ENCODE results near the gene NBAS. TPM values are rescaled to one million over a fixed set of nuclear protein-coding genes. Genes with fewer than 3 reads are reported as not detected.

NBAS gene
- total and polyA plus RNA-seq, 10 of the 15 experiments (the other 5 are each of a cell fraction or from before 2014, with no cell fraction given), result 4.3 to 32.7 (median 20.8) TPM

- Histone ChIP-seq H3K4me2 (ENCODE audit: control insufficient read depth, insufficient read depth) (no peak overlapping the region), H3K9ac (ENCODE audit: control insufficient read depth, insufficient read depth, low read length) (no peak overlapping the region), H3K4me3 (no peak overlapping the region), H3K27ac (ENCODE audit: control insufficient read depth, insufficient read depth) (no peak overlapping the region), H3K9me3 (replicated peaks; ENCODE audit: control insufficient read depth, insufficient read depth, low read length) (no peaks in the 10 kb centered on the region; the same call in 2 of the 3 replicates), H3K27me3 (replicated peaks in 1 of 2; ENCODE audit: control insufficient read depth in 2 of 2, insufficient read depth in 2 of 2, low read length in 1 of 2) (no peaks in the 10 kb centered on the region), H4K20me1 (ENCODE audit: control insufficient read depth, insufficient read depth) (no peaks in the 10 kb centered on the region), H2AFZ (ENCODE audit: control insufficient read depth, low read depth, low read length) (no peak overlapping the region), H3K79me2 (ENCODE audit: control insufficient read depth, insufficient read depth, low read length) (no peaks in the 10 kb centered on the region), H3K36me3 (ENCODE audit: control insufficient read depth in 2 of 2, insufficient read depth in 2 of 2, low read length in 1 of 2) (peaks cover 0 to 8% of the 10 kb centered on the region in 2 experiments; a peak in 2 of 4 replicates), H3K4me1 (ENCODE audit: control insufficient read depth, insufficient read depth, low read length) (no peaks in the 10 kb centered on the region)
- ChIA-PET CTCF (no interaction called here), RAD21 (ENCODE audit: unreplicated experiment) (no interaction called here), POLR2A (no interaction called here), SMC1A (ENCODE audit: uncharacterized antibody, unreplicated experiment) (no interaction called here)
- DNase-seq (ENCODE audit: low read depth, low spot score) (no peak), FAIRE-seq (no peak), ATAC-seq (no peak)
- intact Hi-C loops (cut with micrococcal nuclease; ENCODE audit: unreplicated experiment), result no loop called here
- TF ChIP-seq NFYA (IDR thresholded peaks at IDR 0.05; ENCODE audit: borderline replicate concordance, low read depth, low read length), result no peak
- TF ChIP-seq POLR2A (IDR thresholded peaks at IDR 0.05; ENCODE audit: low read depth, low read length), result no peak
- no peak for TF ChIP-seq TCF7 (IDR thresholded peaks at IDR 0.05; ENCODE audit: borderline replicate concordance)
- in situ Hi-C loops (cut with MboI), result no loop called here
- no TSS peak for BruUV-seq (replicated peaks)
- WGBS (ENCODE audit: insufficient coverage, insufficient replicate concordance, low lambda C conversion rate, missing lambda C conversion rate), result 68% methylated on average over 2 of the region's 2 CpGs
These were observed 257.3 kb downstream of the NBAS start for GRCh38 chr2:15303874-15304273.

- RAD21 ChIA-PET (ENCODE audit: unreplicated experiment), result no interaction called here
- H3K27ac ChIP-seq (ENCODE audit: control insufficient read depth, insufficient read depth), result no peak overlapping the region
- TF ChIP-seq ETV6 (conservative IDR thresholded peaks at IDR 0.05 in 1 of 2, IDR thresholded peaks at IDR 0.05 in 1 of 2; ENCODE audit: borderline replicate concordance in 1 of 2, low read depth in 1 of 2), result no peak
- intact Hi-C loops (cut with micrococcal nuclease; ENCODE audit: unreplicated experiment), result no loop called here
- CTCF ChIA-PET, result interaction anchor here (0.5 kb wide), 1 partner anchor 436 kb away, joined by 4 read pairs; no protein-coding TSS in a partner anchor
- DNase-seq (ENCODE audit: low read depth, low spot score) (no peak), ATAC-seq (no peak), FAIRE-seq (no peak)
- peaks cover 0 to 3% of the 10 kb centered on the region in 2 experiments; a peak in 1 of 4 replicates for H3K36me3 ChIP-seq (ENCODE audit: control insufficient read depth in 2 of 2, insufficient read depth in 2 of 2, low read length in 1 of 2)
- SMC1A ChIA-PET (ENCODE audit: uncharacterized antibody, unreplicated experiment), result no interaction called here
- BruUV-seq (replicated peaks), result no TSS peak
- WGBS (ENCODE audit: insufficient coverage, insufficient replicate concordance, low lambda C conversion rate, missing lambda C conversion rate), result 94% methylated on average over 3 of the region's 3 CpGs
- H3K4me2 ChIP-seq (ENCODE audit: control insufficient read depth, insufficient read depth), result no peak overlapping the region
- H3K4me1 ChIP-seq (ENCODE audit: control insufficient read depth, insufficient read depth, low read length), result no peaks in the 10 kb centered on the region
- H3K9ac ChIP-seq (ENCODE audit: control insufficient read depth, insufficient read depth, low read length), result no peak overlapping the region
- in situ Hi-C loops (cut with MboI), result no loop called here
- no peak overlapping the region for H3K4me3 ChIP-seq
- POLR2A ChIA-PET, result no interaction called here
- H3K79me2 ChIP-seq (ENCODE audit: control insufficient read depth, insufficient read depth, low read length), result no peaks in the 10 kb centered on the region
- no peak overlapping the region for H2AFZ ChIP-seq (ENCODE audit: control insufficient read depth, low read depth, low read length)
- no peaks in the 10 kb centered on the region for H3K27me3 ChIP-seq (replicated peaks in 1 of 2; ENCODE audit: control insufficient read depth in 2 of 2, insufficient read depth in 2 of 2, low read length in 1 of 2)
- no peaks in the 10 kb centered on the region; the same call in 2 of the 3 replicates for H3K9me3 ChIP-seq (replicated peaks; ENCODE audit: control insufficient read depth, insufficient read depth, low read length)
- H4K20me1 ChIP-seq (ENCODE audit: control insufficient read depth, insufficient read depth), result no peaks in the 10 kb centered on the region
These were observed 259.0 kb downstream of the NBAS start for GRCh38 chr2:15302154-15302553.

Data from GM12878 (cell line).